ENCODE data around the gene NUDT13. TPM values are rescaled to one million over a fixed set of nuclear protein-coding genes. Genes with fewer than 3 reads are reported as not detected.
"Not testable (repeated sequence)": the region's sequence is repeated elsewhere in the genome, so short reads cannot be mapped to it uniquely, and the experiment has no call there.

NUDT13 gene
- total RNA-seq, 1 donor from 2014 or later = 3.6 TPM

GRCh38 chr10:73097305-73097670 is 13.0 kb upstream of the NUDT13 start:
- no peak for DNase-seq (ENCODE audit: low read depth)
- H3K4me3 ChIP-seq (ENCODE audit: low read depth, low read length) = peak overlapping the region; percentile 80
- TF ChIP-seq, protein P1, sequence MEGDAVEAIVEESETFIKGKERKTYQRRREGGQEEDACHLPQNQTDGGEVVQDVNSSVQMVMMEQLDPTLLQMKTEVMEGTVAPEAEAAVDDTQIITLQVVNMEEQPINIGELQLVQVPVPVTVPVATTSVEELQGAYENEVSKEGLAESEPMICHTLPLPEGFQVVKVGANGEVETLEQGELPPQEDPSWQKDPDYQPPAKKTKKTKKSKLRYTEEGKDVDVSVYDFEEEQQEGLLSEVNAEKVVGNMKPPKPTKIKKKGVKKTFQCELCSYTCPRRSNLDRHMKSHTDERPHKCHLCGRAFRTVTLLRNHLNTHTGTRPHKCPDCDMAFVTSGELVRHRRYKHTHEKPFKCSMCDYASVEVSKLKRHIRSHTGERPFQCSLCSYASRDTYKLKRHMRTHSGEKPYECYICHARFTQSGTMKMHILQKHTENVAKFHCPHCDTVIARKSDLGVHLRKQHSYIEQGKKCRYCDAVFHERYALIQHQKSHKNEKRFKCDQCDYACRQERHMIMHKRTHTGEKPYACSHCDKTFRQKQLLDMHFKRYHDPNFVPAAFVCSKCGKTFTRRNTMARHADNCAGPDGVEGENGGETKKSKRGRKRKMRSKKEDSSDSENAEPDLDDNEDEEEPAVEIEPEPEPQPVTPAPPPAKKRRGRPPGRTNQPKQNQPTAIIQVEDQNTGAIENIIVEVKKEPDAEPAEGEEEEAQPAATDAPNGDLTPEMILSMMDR (conservative IDR thresholded peaks at IDR 0.05; ENCODE audit: low read depth, low read length) = no peak

GRCh38 chr10:73099141-73099540 is 11.1 kb upstream of the NUDT13 start:
- H3K4me3 ChIP-seq (ENCODE audit: low read depth, low read length) = no peak overlapping the region
- DNase-seq (ENCODE audit: low read depth) = no peak
- TF ChIP-seq, protein P1 (conservative IDR thresholded peaks at IDR 0.05; ENCODE audit: low read depth, low read length) = no peak

- DNase-seq (ENCODE audit: low read depth) = no peak
- TF ChIP-seq, protein P1 (conservative IDR thresholded peaks at IDR 0.05; ENCODE audit: low read depth, low read length) = no peak
- no peak overlapping the region for H3K4me3 ChIP-seq (ENCODE audit: low read depth, low read length)
These were observed 4.0 kb upstream of the NUDT13 start for GRCh38 chr10:73106301-73106700.

DNA sequence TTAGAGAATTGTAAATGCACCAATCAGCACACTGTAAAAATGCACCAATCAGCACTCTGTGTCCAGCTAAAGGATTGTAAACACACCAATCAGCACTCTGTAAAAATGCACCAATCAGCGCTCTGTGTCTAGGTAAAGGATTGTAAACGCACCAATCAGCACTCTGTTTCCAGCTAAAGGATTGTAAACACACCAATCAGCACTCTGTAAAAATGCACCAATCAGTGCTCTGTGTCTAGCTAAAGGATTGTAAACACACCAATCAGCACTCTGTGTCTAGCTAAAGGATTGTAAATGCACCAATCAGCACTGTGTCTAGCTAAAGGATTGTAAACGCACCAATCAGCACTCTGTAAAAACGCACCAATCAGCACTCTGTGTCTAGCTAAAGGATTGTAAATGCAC is 1.0 kb upstream of the NUDT13 start:
- not testable (repeated sequence) for H3K4me3 ChIP-seq (ENCODE audit: low read depth, low read length); DNase-seq (ENCODE audit: low read depth)

GRCh38 chr10:73112032-73112431 is 1.8 kb downstream of the NUDT13 start:
- not testable (repeated sequence) for DNase-seq (ENCODE audit: low read depth); H3K4me3 ChIP-seq (ENCODE audit: low read depth, low read length)

- TF ChIP-seq, protein P1 (conservative IDR thresholded peaks at IDR 0.05; ENCODE audit: low read depth, low read length) = no peak
- DNase-seq (ENCODE audit: low read depth) = no peak
These were observed 3.3 kb downstream of the NUDT13 start for GRCh38 chr10:73113551-73113950.

GRCh38 chr10:73116017-73116416 is 5.8 kb downstream of the NUDT13 start:
- TF ChIP-seq, protein P1 (conservative IDR thresholded peaks at IDR 0.05; ENCODE audit: low read depth, low read length) = no peak
- DNase-seq (ENCODE audit: low read depth) = no peak
- no peak overlapping the region for H3K4me3 ChIP-seq (ENCODE audit: low read depth, low read length)

More at GRCh38 chr10:73113551-73113950, 3.3 kb downstream of the NUDT13 start:
- no peak overlapping the region for H3K4me3 ChIP-seq (ENCODE audit: low read depth, low read length)

GRCh38 chr10:73117976-73118743 is 7.9 kb downstream of the NUDT13 start:
- no peak overlapping the region for H3K4me3 ChIP-seq (ENCODE audit: low read depth, low read length)
- no peak for DNase-seq (ENCODE audit: low read depth)
- TF ChIP-seq, protein P1 (conservative IDR thresholded peaks at IDR 0.05; ENCODE audit: low read depth, low read length) = no peak

All from epithelial cell of proximal tubule (primary cell).